Heart right ventricle (tissue), 16 donors: Measurements from ENCODE around the gene CRELD2. TPM values are rescaled to one million over a fixed set of nuclear protein-coding genes. Genes with fewer than 3 reads are reported as not detected.

ENCODE experiments used
- ATAC-seq, 8 donors: fragments of 200-7000 bp; cut with Tn5 transposase; one replicate each; pipeline ENCODE4 v1.9.1; 2020; ENCODE audit warnings: mild to moderate bottlenecking in 8 of 8, moderate library complexity in 8 of 8, moderate number of reproducible peaks in 1 of 8
- DNase-seq, 2 donors: peaks; one replicate each; pipeline ENCODE4 v3.0.0-alpha.2; 2020
- H3K27ac ChIP-seq, 10 donors: fragments of 200-600 bp; sonication (generic) in 2 of 10; one replicate each; pipeline versions ENCODE4 v1.5.0 to v1.8.0; 2020 to 2022; ENCODE audit warnings: mild to moderate bottlenecking in 3 of 10
- H3K27me3 ChIP-seq, 7 donors: fragments of 200-600 bp; one replicate each; pipeline ENCODE4 v1.8.0; 2021 to 2022; ENCODE audit warnings: mild to moderate bottlenecking in 2 of 7
- H3K36me3 ChIP-seq, 9 donors: fragments of 200-600 bp; sonication (generic) in 1 of 9; one replicate each; pipeline versions ENCODE4 v1.5.0 to v1.8.0; 2020 to 2022; ENCODE audit warnings: mild to moderate bottlenecking in 2 of 9
- H3K4me1 ChIP-seq, 9 donors: fragments of 200-600 bp; sonication (generic) in 1 of 9; one replicate each; pipeline versions ENCODE4 v1.5.0 to v1.8.0; 2020 to 2022; ENCODE audit warnings: mild to moderate bottlenecking in 4 of 9
- H3K4me3 ChIP-seq, 10 donors: fragments of 200-600 bp; sonication (generic) in 2 of 10; one replicate each; pipeline versions ENCODE4 v1.5.0 to v1.8.0; 2020 to 2022; ENCODE audit warnings: mild to moderate bottlenecking in 7 of 10, moderate library complexity in 2 of 10
- H3K9me3 ChIP-seq, 11 donors: fragments of 200-600 bp in 10 of 11; sonication (generic) in 2 of 11; one replicate each; pipeline versions ENCODE4 v1.5.0 to v1.8.0; 2013 to 2022; ENCODE audit warnings: mild to moderate bottlenecking in 2 of 11, control low read depth in 1 of 11, moderate library complexity in 1 of 11
- CTCF ChIP-seq, 9 donors: fragments of 200-600 bp; sonication (generic) in 2 of 9; IDR thresholded peaks; one replicate each; pipeline versions ENCODE4 v1.5.0 to v1.8.0; 2021 to 2022; ENCODE audit warnings: antibody characterized with exemption in 9 of 9, mild to moderate bottlenecking in 5 of 9, moderate library complexity in 1 of 9
- WGBS, 2 donors: extraction: QIAGEN DNeasy Blood & Tissue Kit; methylation state at CpG; one replicate each; pipeline ENCODE4 v1.1.7; 2013; ENCODE audit warnings: inconsistent platforms in 1 of 2; 5-methylcytosine and 5-hydroxymethylcytosine counted together
- intact Hi-C, 10 donors: fragments of 100-400 bp; cut with DNase I; formaldehyde crosslinking; loops; one replicate each; pipeline versions ENCODE4 v1.11.1 to v1.14.2; 2022
- polyA plus RNA-seq, 2 donors: library from polyadenylated mRNA; stranded (reverse); fragments of 200-250 nt; gene quantifications; one replicate each; pipeline ENCODE4 v1.2.3, GENCODE V29; 2013
- total RNA-seq, 10 donors: library from RNA; stranded (reverse); fragmentation: NEBNext Ultra II Directional in 3 of 10; extraction: Animal tissue kit (Norgen Biotek cat#: 25700) in 3 of 10; gene quantifications; one replicate each; pipeline versions ENCODE4 v1.2.1 to v1.2.4, GENCODE V29; 2021 to 2023
- donor health status: Arrhythmogenic right ventricular cardiomyopathy.
- donor health status: ischemic (EF 13 %, LVEDD 7.1; RV severe dilation, severe dysfunction).
- donor health status: healthy with polysubstance abuse.
- donor health status: DM: no; HTN: yes; CAD: no.
- donor health status: DM: no; HTN: no; CAD: no.
- donor health status: ischemic (EF 25% LVEDD 6.9; RV normal size, moderate dysfunction).
- donor health status: ischemic (EF 25% LVEDD 5.7; RV mildly dilated, moderate dysfunction).
- donor health status: healthy.
- donor health status: DM: yes; HTN: yes; CAD: no.
- donor health status: Ischemic cardiomyopathy.
- donor health status: ischemic (EF 35%, LVEDD 5.7; RV mildly dilated, moderate dysfunction).
- donor health status: nonischemic (EF 11% LVEDD 7.7; RV severe dilation, severe dysfunction).
- donor health status: DM: yes; HTN: yes; CAD: no.
- donor health status: PGD.
- donor health status: ischemic (EF 29% LVEDD 5.4; RV normal size, mild dysfunction).
- donor health status: nonischemic (EF 23%, LVEDD 6.1; RV moderate dilation, normal function).

Gene CRELD2
- total and polyA plus RNA-seq, 12 donors: 11.0 to 90.0 (median 19.2) TPM

DNA sequence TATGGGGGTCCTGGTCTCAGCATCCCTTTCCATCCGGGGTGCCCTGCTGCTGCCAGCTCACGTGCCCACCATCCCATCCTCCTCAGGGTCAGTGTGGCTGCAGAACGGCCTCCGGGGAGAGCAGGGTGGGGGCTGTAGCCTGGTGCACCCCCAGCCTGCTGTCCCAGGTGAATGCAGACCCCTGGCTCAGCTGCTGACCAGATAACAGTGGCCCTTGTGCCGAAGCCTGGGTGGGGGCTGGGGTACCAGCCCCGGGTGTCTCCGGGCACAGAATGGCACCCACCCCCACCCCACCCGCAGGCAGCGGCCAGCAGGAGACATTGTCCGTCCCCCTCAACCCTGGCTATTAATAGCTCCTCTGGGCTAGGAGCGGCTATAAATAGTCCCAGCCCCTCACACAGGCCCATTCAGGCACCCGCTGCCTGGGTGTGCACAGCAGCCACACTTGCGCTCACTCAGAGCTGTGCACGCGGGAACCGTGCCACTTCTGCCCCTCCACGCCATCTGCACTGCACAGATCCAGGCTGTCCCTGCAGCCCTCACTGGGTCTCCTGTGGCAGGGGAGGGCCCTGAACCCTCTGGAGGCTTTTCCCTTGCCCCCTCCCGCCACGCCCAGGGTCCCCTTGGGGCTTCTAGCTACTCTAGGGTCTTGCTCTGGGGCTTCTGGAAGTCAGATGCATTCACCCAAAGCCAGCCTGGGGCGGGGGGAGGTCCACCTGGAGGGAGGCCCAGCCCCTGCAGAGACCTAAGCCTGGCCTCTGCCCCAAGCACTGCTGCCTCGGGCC, 18.7 kb downstream of the CRELD2 start:
- peak overlapping the region; percentile 90 to 100 (median 98) for H3K27ac ChIP-seq
- H3K4me3 ChIP-seq: peak overlapping the region in 8 of 10 donors; percentile 32 to 72 (median 53)
- TF ChIP-seq CTCF (IDR thresholded peaks at IDR 0.05): no peak
- DNase-seq (peak; percentile 66 to 70), ATAC-seq (peak; percentile 11 to 62 (median 42))
- H3K9me3 ChIP-seq: no peaks in the 10 kb centered on the region
- H3K4me1 ChIP-seq: peaks cover 34 to 64% (median 57%) of the 10 kb centered on the region in 9 donors
- H3K27me3 ChIP-seq: no peaks in the 10 kb centered on the region
- no peaks in the 10 kb centered on the region for H3K36me3 ChIP-seq
- 21 to 24% methylated on average over 21 of the region's 21 CpGs for WGBS, 2 donors
- intact Hi-C loops: loop anchor here in 6 of 10 donors (1.0 to 10.0 kb wide), 4 partner anchors 24 to 268 kb away; partner anchors contain the start of genes PIM3 (in 3 of the 6) and SELENOO (in 2 of the 6)

DNA sequence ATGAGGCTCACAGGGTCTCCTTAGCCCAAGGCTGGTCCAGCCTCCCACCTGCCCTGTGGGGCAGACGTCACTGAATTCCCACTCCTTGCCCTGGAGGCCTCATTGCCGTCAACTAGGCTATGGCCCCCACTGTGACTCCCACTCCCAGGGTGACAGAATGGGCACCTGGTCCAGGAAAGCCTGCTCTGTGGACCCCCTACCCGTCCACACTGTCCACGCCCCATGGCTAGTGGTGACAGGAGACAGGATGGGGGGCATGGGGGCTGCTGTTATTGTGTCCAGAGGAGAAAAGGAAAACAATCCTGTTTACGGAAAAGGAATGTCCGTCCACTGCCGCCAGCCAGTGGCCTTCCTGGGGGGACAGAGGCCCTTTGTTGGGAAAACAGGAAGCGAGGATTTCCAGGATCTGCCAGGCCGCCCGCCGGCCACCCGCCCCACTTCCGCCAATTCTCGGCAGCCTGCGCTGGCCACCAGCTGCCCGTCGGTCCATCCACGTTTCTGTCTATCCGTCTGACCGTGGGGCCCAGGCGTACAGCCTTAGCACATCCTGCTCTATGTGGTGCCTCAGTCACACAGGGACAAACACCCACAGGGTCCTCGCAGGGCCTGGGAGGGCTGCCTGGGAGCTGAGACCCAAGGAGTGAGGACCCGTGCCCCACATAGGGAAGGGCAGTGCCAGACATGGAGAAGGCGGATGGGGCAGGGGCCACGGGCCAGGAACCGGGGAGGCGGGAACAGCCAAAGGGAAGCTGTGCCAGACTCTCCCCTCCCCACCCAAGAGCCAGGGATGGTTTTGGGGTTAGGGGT, 19.5 kb downstream of the CRELD2 start:
- TF ChIP-seq CTCF (IDR thresholded peaks at IDR 0.05): no peak
- ATAC-seq: peak in 2 of 8 donors; percentile 3 to 4
- 65 to 77% methylated on average over 27 of the region's 27 CpGs for WGBS, 2 donors
- Histone ChIP-seq H3K4me1 (peaks cover 34 to 56% (median 52%) of the 10 kb centered on the region in 9 donors), H3K27ac (peak overlapping the region; percentile 90 to 100 (median 98)), H3K9me3 (no peaks in the 10 kb centered on the region), H3K36me3 (no peaks in the 10 kb centered on the region), H3K27me3 (no peaks in the 10 kb centered on the region), H3K4me3 (peak overlapping the region in 6 of 10 donors; percentile 8 to 58 (median 53))
- peak; percentile 60 to 68 for DNase-seq
- intact Hi-C loops: loop anchor here in 5 of 10 donors (1.0 to 10.0 kb wide), 4 partner anchors 22 to 267 kb away; partner anchors contain the start of genes PIM3 (in 4 of the 5) and SELENOO (in 2 of the 5)

DNA sequence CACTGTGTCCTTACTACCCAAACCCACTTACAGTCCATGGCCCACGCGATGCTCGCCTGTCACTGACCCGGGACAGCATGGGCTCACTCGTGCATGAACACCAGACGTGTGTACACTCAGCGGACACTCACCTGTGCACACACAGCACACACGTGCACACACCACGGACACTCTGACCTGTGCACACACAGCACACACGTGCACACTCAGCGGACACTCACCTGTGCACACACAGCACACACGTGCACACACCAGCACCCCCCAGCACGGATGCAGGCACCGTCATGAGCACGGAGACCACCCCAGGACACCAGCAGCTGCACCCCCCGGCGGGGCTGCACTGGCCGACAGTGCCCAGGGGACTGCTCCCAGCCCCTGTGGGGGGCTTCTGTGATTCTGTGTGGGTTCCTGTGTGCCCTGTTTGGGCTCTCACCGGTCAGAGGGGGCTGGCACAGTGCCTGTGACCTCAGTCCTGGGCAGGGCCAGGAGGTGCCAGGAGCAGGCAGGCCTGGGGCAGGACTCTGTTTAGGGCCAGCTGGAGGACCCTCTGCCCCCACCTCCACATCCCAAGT, 20.2 kb downstream of the CRELD2 start:
- Histone ChIP-seq H3K4me3 (no peak overlapping the region), H3K36me3 (no peaks in the 10 kb centered on the region), H3K27me3 (no peaks in the 10 kb centered on the region), H3K9me3 (no peaks in the 10 kb centered on the region), H3K4me1 (peaks cover 31 to 49% (median 45%) of the 10 kb centered on the region in 9 donors), H3K27ac (peak overlapping the region in 9 of 10 donors; percentile 95 to 100 (median 98))
- ATAC-seq (no peak), DNase-seq (no peak)
- intact Hi-C loops: loop anchor here in 2 of 10 donors (1.0 to 10.0 kb wide), 2 partner anchors 22 to 266 kb away; partner anchors contain the start of genes SELENOO (in 2 of the 2) and PIM3 (in 1 of the 2)
- TF ChIP-seq CTCF (IDR thresholded peaks at IDR 0.05): no peak
- WGBS, 2 donors: 80 to 88% methylated on average over 19 of the region's 19 CpGs
